ENCODE measurements around the gene LEUTX.

The LEUTX gene

GRCh38 chr19:39832341-39833083 lies 53.9 kb downstream of the LEUTX start:
- H3K27ac ChIP-seq = peak overlapping the region; percentile 92
- no peak for TF ChIP-seq CTCF (conservative IDR thresholded peaks at IDR 0.05; ENCODE audit: low read depth)
- DNase-seq (ENCODE audit: low spot score) = no peak
- ChIA-PET POLR2A (ENCODE audit: low non-redundant PET) (no interaction called here), CTCF (no interaction called here)

- DNase-seq (ENCODE audit: low spot score) = no peak
- ChIA-PET POLR2A (ENCODE audit: low non-redundant PET) (no interaction called here), CTCF (no interaction called here)
- peak overlapping the region; percentile 92 for H3K27ac ChIP-seq
- no peak for TF ChIP-seq CTCF (conservative IDR thresholded peaks at IDR 0.05; ENCODE audit: low read depth)
These were observed 54.5 kb downstream of the LEUTX start for GRCh38 chr19:39833160-39833463.

GRCh38 chr19:39833464-39834286 lies 55.0 kb downstream of the LEUTX start, which contains the start of gene DYRK1B:
TSS of gene DYRK1B (minus strand) at chr19:39834162. CDS start at chr19:39831867, 2,295 bp downstream.
- TF ChIP-seq CTCF (conservative IDR thresholded peaks at IDR 0.05; ENCODE audit: low read depth) = no peak
- peak within 1 kb of the TSS; percentile 92 for H3K27ac ChIP-seq
- CTCF ChIA-PET = interaction anchor here (0.9 kb wide), 1 partner anchor 11 kb away, joined by 12 read pairs; no protein-coding TSS in a partner anchor
- POLR2A ChIA-PET (ENCODE audit: low non-redundant PET) = interaction anchor here (0.5 to 0.9 kb wide), 4 partner anchors 8 to 1541 kb away, joined by 3 to 6 read pairs (median 4); partner anchors contain the start of genes FBL and PSMC4
- peak; percentile 99 for DNase-seq (ENCODE audit: low spot score)

- CTCF ChIA-PET = interaction anchor here (0.9 kb wide), 1 partner anchor 10 kb away, joined by 12 read pairs; no protein-coding TSS in a partner anchor
- POLR2A ChIA-PET (ENCODE audit: low non-redundant PET) = interaction anchor here (0.5 to 0.9 kb wide), 3 partner anchors 9 to 136 kb away, joined by 3 to 6 read pairs (median 4); partner anchors contain the start of genes FBL and PSMC4
- no peak for DNase-seq (ENCODE audit: low spot score)
- TF ChIP-seq CTCF (conservative IDR thresholded peaks at IDR 0.05; ENCODE audit: low read depth) = no peak
- peak overlapping the region; percentile 92 for H3K27ac ChIP-seq
These were observed 55.7 kb downstream of the LEUTX start for GRCh38 chr19:39834287-39834841.

All from RWPE1 (cell line).